Astrocyte (in vitro differentiated cells and primary cell): ENCODE measurements around the gene PALLD.

Experiments used
- CTCF ChIP-seq: IDR thresholded peaks from 2 replicates; pipeline ENCODE4 v1.5.1; 2011; ENCODE audit warnings: low read depth, mild to moderate bottlenecking, inconsistent platforms, low read length, moderate library complexity; ENCODE audit not compliant: insufficient read depth
- EZH2 ChIP-seq: IDR thresholded peaks from 2 replicates; pipeline ENCODE4 v1.6.1; 2012; ENCODE audit warnings: mild to moderate bottlenecking, low read length, inconsistent platforms; ENCODE audit not compliant: insufficient read depth

- no peak for TF ChIP-seq CTCF
- TF ChIP-seq EZH2, result no peak
Measured at GRCh38 chr4:168815379-168816345, 318.8 kb downstream of the PALLD start.
